ENCODE results near the gene HOXC12. TPM values are rescaled to one million over a fixed set of nuclear protein-coding genes. Genes with fewer than 3 reads are reported as not detected.

Gene HOXC12
- total RNA-seq, 1 donor = not detected

DNA sequence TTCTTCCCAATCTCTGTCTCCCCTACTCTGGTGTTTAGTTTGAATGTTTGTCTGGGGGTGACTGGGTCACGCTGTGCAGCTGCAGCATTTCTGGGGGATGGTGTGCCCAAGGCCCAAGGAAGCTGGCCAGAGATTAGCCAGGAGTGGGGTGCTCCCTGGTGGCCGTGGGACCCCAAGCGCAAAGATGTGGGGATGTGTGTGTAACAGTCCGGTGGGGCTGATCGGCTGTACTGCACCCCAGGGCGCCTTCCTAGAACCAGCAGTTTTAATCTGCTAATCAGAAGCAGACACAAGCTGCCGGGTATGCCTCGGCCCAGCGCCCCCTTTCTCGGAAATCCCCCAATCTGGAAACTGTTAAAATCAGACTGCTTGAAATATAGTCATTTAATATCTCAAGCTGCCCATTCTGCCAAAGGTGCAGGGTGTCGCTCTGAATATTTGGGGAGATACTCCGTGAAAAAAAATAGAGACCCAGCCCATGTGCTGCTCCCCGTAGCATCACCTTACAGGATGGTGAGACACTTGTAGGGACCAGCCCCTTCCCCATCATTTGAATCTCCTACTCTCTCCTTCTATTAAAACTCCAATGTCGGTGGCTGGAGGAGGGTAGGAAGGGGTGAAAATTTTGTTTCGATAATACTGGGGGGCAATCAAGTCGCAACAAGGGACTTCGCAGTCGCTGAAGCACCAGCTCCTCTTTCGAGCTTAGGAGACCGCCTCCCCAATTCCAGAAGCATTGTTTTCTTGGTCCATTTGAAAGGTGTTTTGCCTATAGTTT lies 49.5 kb downstream of the HOXC12 start:
- TF ChIP-seq, protein P1, sequence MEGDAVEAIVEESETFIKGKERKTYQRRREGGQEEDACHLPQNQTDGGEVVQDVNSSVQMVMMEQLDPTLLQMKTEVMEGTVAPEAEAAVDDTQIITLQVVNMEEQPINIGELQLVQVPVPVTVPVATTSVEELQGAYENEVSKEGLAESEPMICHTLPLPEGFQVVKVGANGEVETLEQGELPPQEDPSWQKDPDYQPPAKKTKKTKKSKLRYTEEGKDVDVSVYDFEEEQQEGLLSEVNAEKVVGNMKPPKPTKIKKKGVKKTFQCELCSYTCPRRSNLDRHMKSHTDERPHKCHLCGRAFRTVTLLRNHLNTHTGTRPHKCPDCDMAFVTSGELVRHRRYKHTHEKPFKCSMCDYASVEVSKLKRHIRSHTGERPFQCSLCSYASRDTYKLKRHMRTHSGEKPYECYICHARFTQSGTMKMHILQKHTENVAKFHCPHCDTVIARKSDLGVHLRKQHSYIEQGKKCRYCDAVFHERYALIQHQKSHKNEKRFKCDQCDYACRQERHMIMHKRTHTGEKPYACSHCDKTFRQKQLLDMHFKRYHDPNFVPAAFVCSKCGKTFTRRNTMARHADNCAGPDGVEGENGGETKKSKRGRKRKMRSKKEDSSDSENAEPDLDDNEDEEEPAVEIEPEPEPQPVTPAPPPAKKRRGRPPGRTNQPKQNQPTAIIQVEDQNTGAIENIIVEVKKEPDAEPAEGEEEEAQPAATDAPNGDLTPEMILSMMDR (IDR thresholded peaks at IDR 0.05; ENCODE audit: insufficient read depth, low read length) = no peak
- H3K4me3 ChIP-seq (ENCODE audit: low read depth, low read length) = no peak overlapping the region
- no peak for DNase-seq (ENCODE audit: low read depth)

DNA sequence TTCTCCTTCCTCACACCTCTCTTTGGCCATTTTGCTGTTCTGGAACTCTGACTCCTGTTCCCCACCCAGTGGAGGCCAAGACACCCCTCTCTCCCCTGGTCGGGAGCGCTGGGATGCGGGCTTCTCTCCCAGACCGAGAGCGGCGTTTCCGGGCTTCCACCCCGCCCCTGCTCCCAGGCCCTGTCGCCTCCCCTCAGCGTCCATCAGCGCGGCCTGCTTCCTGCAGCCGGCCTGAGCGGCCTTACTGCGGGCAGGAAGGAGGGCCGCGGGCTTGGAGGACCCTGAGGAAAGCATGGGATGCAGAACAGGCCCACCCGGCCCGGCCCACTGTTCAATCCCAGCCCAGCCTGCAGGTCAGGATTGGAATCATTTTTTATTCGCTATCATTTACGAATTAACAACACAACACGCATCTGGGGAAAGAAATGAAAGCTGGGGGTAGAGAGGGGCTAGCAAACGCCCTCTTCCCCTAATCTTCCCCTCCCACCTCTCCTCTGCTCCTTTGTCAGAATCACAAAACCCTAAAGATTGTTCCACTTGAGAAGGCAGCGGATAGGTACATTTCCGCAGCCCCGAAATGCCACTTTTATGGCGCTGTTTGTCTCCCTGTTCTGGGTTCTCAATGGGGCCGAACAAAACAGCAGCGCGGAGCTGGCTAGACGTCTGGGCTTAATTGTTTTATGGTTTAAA lies 50.3 kb downstream of the HOXC12 start:
- peak; percentile 19 for DNase-seq (ENCODE audit: low read depth)
- TF ChIP-seq, protein P1 (IDR thresholded peaks at IDR 0.05; ENCODE audit: insufficient read depth, low read length) = no peak
- peak overlapping the region; percentile 28 for H3K4me3 ChIP-seq (ENCODE audit: low read depth, low read length)

- DNase-seq (ENCODE audit: low read depth) = no peak
- peak overlapping the region; percentile 13 for H3K4me3 ChIP-seq (ENCODE audit: low read depth, low read length)
- TF ChIP-seq, protein P1 (IDR thresholded peaks at IDR 0.05; ENCODE audit: insufficient read depth, low read length) = no peak
Measured at GRCh38 chr12:54005531-54005852, 50.8 kb downstream of the HOXC12 start.

GRCh38 chr12:54005853-54006558 lies 51.3 kb downstream of the HOXC12 start:
- H3K4me3 ChIP-seq (ENCODE audit: low read depth, low read length) = no peak overlapping the region
- DNase-seq (ENCODE audit: low read depth) = peak; percentile 79
- TF ChIP-seq, protein P1 (IDR thresholded peaks at IDR 0.05; ENCODE audit: insufficient read depth, low read length) = peak; percentile 82

GRCh38 chr12:54006559-54007220 lies 52.0 kb downstream of the HOXC12 start:
- TF ChIP-seq, protein P1 (IDR thresholded peaks at IDR 0.05; ENCODE audit: insufficient read depth, low read length) = no peak
- DNase-seq (ENCODE audit: low read depth) = no peak
- no peak overlapping the region for H3K4me3 ChIP-seq (ENCODE audit: low read depth, low read length)

DNA sequence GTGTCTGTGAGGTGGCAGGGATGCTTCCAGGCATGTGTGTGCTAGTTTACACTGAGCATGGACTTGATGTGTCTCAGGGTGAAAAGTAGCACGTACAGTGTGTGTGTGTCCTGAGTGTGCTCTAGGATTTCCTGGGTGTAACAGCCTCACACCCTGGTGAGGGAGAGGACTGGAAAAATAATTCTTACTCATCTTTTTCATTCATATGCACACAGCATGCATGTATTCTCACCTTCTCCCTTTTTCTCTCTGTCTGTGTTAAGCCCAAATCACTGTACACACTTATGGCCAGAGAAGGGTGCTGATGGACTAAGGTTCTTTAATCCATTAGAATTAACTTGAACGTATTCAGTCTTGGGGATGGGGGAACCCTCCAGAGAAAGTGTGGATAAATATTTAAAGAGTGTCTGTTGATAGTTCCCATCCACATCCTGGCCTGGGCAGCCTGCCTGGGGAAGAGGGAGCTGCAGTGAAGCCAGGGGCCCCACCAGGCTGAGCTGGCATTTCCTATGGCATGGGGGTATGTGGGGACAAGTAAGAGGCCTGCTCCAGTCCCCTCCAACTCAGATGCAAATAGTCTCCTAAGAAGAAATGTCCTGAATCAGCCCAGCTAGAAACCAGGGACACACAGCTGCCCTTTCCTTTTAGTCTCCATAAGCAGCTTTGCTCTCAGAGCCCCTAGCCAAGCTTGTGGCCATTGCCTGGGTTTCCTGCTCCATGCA lies 53.0 kb downstream of the HOXC12 start:
- no peak for DNase-seq (ENCODE audit: low read depth)
- TF ChIP-seq, protein P1 (IDR thresholded peaks at IDR 0.05; ENCODE audit: insufficient read depth, low read length) = no peak
- no peak overlapping the region for H3K4me3 ChIP-seq (ENCODE audit: low read depth, low read length)
